ENCODE measurements around the gene BSN. TPM values are rescaled to one million over a fixed set of nuclear protein-coding genes. Genes with fewer than 3 reads are reported as not detected.

BSN gene
- total RNA-seq, 3 donors from 2014 or later: 0.17 to 1.2 (median 0.36) TPM

DNA sequence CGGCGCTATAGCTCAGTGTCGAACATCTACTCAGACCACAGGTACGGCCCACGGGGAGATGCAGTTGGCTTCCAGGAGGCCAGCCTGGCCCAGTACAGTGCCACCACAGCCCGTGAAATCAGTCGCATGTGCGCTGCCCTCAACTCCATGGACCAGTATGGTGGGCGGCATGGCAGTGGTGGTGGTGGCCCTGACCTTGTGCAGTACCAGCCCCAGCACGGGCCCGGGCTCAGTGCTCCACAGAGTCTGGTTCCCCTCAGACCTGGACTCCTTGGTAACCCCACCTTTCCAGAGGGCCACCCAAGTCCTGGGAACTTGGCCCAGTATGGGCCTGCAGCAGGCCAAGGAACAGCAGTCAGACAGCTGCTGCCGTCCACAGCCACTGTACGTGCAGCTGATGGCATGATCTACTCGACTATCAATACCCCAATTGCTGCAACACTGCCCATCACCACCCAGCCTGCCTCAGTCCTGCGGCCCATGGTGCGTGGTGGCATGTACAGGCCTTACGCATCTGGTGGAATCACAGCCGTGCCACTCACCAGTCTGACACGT lies 101.5 kb downstream of the BSN start:
- H3K36me3 ChIP-seq (ENCODE audit: low read depth): no peaks in the 10 kb centered on the region
- no peaks in the 10 kb centered on the region for H3K4me1 ChIP-seq (ENCODE audit: low read depth)
- intact Hi-C loops (cut with DNase I, micrococcal nuclease): no loop called here
- DNase-seq: no peak
- no peak for ATAC-seq
- TF ChIP-seq, protein P1, sequence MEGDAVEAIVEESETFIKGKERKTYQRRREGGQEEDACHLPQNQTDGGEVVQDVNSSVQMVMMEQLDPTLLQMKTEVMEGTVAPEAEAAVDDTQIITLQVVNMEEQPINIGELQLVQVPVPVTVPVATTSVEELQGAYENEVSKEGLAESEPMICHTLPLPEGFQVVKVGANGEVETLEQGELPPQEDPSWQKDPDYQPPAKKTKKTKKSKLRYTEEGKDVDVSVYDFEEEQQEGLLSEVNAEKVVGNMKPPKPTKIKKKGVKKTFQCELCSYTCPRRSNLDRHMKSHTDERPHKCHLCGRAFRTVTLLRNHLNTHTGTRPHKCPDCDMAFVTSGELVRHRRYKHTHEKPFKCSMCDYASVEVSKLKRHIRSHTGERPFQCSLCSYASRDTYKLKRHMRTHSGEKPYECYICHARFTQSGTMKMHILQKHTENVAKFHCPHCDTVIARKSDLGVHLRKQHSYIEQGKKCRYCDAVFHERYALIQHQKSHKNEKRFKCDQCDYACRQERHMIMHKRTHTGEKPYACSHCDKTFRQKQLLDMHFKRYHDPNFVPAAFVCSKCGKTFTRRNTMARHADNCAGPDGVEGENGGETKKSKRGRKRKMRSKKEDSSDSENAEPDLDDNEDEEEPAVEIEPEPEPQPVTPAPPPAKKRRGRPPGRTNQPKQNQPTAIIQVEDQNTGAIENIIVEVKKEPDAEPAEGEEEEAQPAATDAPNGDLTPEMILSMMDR (IDR thresholded peaks at IDR 0.05): no peak
- no peak overlapping the region for H3K4me3 ChIP-seq
- no peaks in the 10 kb centered on the region for H3K9me3 ChIP-seq

DNA sequence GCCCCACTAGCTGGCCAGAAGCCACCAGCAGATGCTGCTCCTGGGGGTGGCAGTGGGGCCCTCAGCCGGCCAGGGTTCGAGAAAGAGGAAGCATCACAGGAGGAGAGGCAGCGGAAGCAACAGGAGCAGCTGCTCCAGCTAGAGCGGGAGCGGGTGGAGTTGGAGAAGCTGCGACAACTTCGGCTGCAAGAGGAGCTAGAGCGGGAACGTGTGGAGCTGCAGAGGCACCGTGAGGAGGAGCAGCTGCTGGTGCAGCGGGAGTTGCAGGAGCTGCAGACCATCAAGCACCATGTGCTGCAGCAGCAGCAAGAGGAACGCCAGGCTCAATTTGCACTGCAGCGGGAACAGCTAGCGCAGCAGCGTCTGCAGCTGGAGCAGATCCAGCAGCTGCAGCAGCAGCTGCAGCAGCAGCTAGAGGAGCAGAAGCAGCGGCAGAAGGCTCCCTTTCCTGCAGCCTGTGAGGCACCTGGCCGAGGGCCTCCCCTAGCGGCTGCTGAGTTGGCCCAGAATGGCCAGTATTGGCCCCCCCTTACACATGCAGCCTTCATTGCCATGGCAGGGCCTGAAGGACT lies 102.3 kb downstream of the BSN start:
- H3K4me3 ChIP-seq: no peak overlapping the region
- no peaks in the 10 kb centered on the region for H3K4me1 ChIP-seq (ENCODE audit: low read depth)
- TF ChIP-seq, protein P1 (IDR thresholded peaks at IDR 0.05): no peak
- no peaks in the 10 kb centered on the region for H3K9me3 ChIP-seq
- DNase-seq (no peak), ATAC-seq (no peak)
- intact Hi-C loops (cut with DNase I, micrococcal nuclease): no loop called here
- H3K36me3 ChIP-seq (ENCODE audit: low read depth): no peaks in the 10 kb centered on the region

- no peaks in the 10 kb centered on the region for H3K9me3 ChIP-seq
- H3K4me3 ChIP-seq: no peak overlapping the region
- TF ChIP-seq, protein P1 (IDR thresholded peaks at IDR 0.05): no peak
- H3K4me1 ChIP-seq (ENCODE audit: low read depth): no peaks in the 10 kb centered on the region
- ATAC-seq (no peak), DNase-seq (no peak)
- no peaks in the 10 kb centered on the region for H3K36me3 ChIP-seq (ENCODE audit: low read depth)
- intact Hi-C loops (cut with DNase I, micrococcal nuclease): no loop called here
Measured at GRCh38 chr3:49657208-49657915, 103.1 kb downstream of the BSN start.

- Histone ChIP-seq H3K4me1 (ENCODE audit: low read depth) (no peaks in the 10 kb centered on the region), H3K36me3 (ENCODE audit: low read depth) (no peaks in the 10 kb centered on the region), H3K9me3 (no peaks in the 10 kb centered on the region), H3K4me3 (no peak overlapping the region)
- TF ChIP-seq, protein P1 (IDR thresholded peaks at IDR 0.05): no peak
- ATAC-seq (no peak), DNase-seq (no peak)
- intact Hi-C loops (cut with DNase I, micrococcal nuclease): no loop called here
Measured at GRCh38 chr3:49658711-49659110, 104.4 kb downstream of the BSN start.

DNA sequence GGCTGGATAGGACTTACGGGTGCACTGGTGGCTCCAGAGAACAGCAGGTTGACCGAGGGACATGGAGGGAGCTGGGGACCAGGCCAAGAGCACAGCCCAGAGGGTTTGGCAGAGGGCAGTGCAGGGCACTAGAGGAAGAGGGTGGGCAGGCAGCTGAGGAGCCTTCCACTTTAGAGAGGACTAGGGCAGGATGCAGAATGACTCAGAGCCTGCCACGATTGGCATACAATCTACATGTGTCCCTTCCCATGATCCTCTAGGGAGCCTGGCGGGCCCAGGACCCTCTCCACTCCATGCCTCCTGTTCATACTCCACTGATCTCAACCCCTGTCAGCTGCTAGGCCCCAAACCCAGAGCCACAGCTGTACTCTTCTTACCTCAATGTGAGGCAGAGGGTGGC lies 105.5 kb downstream of the BSN start:
- DNase-seq (no peak), ATAC-seq (no peak)
- intact Hi-C loops (cut with DNase I, micrococcal nuclease): no loop called here
- no peaks in the 10 kb centered on the region for H3K36me3 ChIP-seq (ENCODE audit: low read depth)
- TF ChIP-seq, protein P1 (IDR thresholded peaks at IDR 0.05): no peak
- no peaks in the 10 kb centered on the region for H3K4me1 ChIP-seq (ENCODE audit: low read depth)
- no peaks in the 10 kb centered on the region for H3K9me3 ChIP-seq
- no peak overlapping the region for H3K4me3 ChIP-seq
